Limb (tissue), 2 donors: ENCODE results near the gene ARSD.

Experiments used
- DNase-seq, 2 donors: peaks; one replicate each; pipeline ENCODE4 v3.0.0-alpha.2; 2016; ENCODE audit errors: extremely low spot score in 2 of 2

The ARSD gene

GRCh38 chrX:2854918-2855317, 74.2 kb downstream of the ARSD start:
- no peak for DNase-seq
